MCF 10A (cell line): Measurements from ENCODE around the gene ABCA1. TPM values are rescaled to one million over a fixed set of nuclear protein-coding genes. Genes with fewer than 3 reads are reported as not detected.

Experiments used
- BruUV-seq: library from RNA; stranded (reverse); fragments of 400-500 nt; replicated peaks from 2 replicates; lab custom pipeline; 2021; lab: Mats Ljungman, UMichigan
- CTCF ChIA-PET: fragments of 300-600 bp; sonication (Branson Sonifier 250); formaldehyde crosslinking; extraction: SDS; loops from one replicate; lab custom pipeline; 2021; ENCODE audit warnings: antibody characterized with exemption, inconsistent platforms; lab: Yijun Ruan, JAX
- POLR2A ChIA-PET: fragments of 300-600, 350-650 bp; sonication (Branson Sonifier 250); formaldehyde crosslinking; extraction: SDS; loops from one replicate; lab custom pipeline; 2020; ENCODE audit warnings: antibody characterized with exemption, inconsistent platforms; lab: Yijun Ruan, JAX
- DNase-seq: peaks from one replicate; pipeline ENCODE4 v3.0.0-alpha.2; 2018; ENCODE audit not compliant: unreplicated experiment
- H3K27ac Mint-ChIP-seq: one replicate; pipeline ENCODE4 v1.8.0; 2022; ENCODE audit warnings: mild to moderate bottlenecking, low read depth, mixed read lengths; ENCODE audit not compliant: unreplicated experiment
- H3K27me3 Mint-ChIP-seq: one replicate; pipeline ENCODE4 v1.8.0; 2022; ENCODE audit warnings: mixed read lengths; ENCODE audit not compliant: insufficient read depth, unreplicated experiment
- H3K36me3 Mint-ChIP-seq: one replicate; pipeline ENCODE4 v1.8.0; 2022; ENCODE audit warnings: mild to moderate bottlenecking, moderate library complexity, mixed read lengths; ENCODE audit not compliant: insufficient read depth, unreplicated experiment
- H3K4me1 Mint-ChIP-seq: one replicate; pipeline ENCODE4 v1.8.0; 2022; ENCODE audit warnings: mixed read lengths; ENCODE audit not compliant: insufficient read depth, unreplicated experiment
- H3K4me3 Mint-ChIP-seq: one replicate; pipeline ENCODE4 v1.8.0; 2022; ENCODE audit warnings: mild to moderate bottlenecking, moderate library complexity, mixed read lengths; ENCODE audit not compliant: unreplicated experiment
- H3K9me3 Mint-ChIP-seq: one replicate; pipeline ENCODE4 v1.8.0; 2022; ENCODE audit warnings: mixed read lengths; ENCODE audit not compliant: unreplicated experiment
- CTCF ChIP-seq: fragments of 200-600 bp; IDR thresholded peaks from one replicate; pipeline ENCODE4 v1.8.0; 2022; ENCODE audit warnings: antibody characterized with exemption, mild to moderate bottlenecking; ENCODE audit not compliant: unreplicated experiment
- intact Hi-C: fragments of 100-400 bp; cut with micrococcal nuclease; formaldehyde crosslinking; loops from 2 replicates; pipeline ENCODE4 v1.14.1; 2022
- total RNA-seq: library from RNA; stranded (reverse); gene quantifications from 2 replicates; pipeline ENCODE4 v1.2.3, GENCODE V29; 2022

The ABCA1 gene
- total RNA-seq, 1 experiment from 2014 or later, result 0.28 TPM

- BruUV-seq, result no TSS peak
- intact Hi-C loops, result no loop called here
- Mint-ChIP-seq H3K27ac (no peak overlapping the region), H3K9me3 (no peaks in the 10 kb centered on the region), H3K4me3 (no peak overlapping the region), H3K27me3 (no peaks in the 10 kb centered on the region), H3K4me1 (peaks cover 8% of the 10 kb centered on the region), H3K36me3 (no peaks in the 10 kb centered on the region)
- ChIA-PET POLR2A (no interaction called here), CTCF (no interaction called here)
- no peak for DNase-seq
- TF ChIP-seq CTCF, result no peak
Observed at GRCh38 chr9:104738452-104738851, 189.5 kb downstream of the ABCA1 start.

Other genes starting within 250 kb of the ABCA1 start
- gene OR13D1, start 233.6 kb downstream of the ABCA1 start, total RNA-seq, result not detected in 2 replicates
- gene NIPSNAP3A, start 180.5 kb downstream of the ABCA1 start, total RNA-seq, result 15.4 and 15.5 TPM in 2 replicates
- gene NIPSNAP3B, start 164.0 kb downstream of the ABCA1 start, total RNA-seq, result 0.49 TPM in 1 of 2 replicates, not detected in the other